B cell (primary cell): Measurements from ENCODE around the gene FRMD3. TPM values are rescaled to one million over a fixed set of nuclear protein-coding genes. Genes with fewer than 3 reads are reported as not detected.
"Not testable (repeated sequence)": the region's sequence is repeated elsewhere in the genome, so short reads cannot be mapped to it uniquely, and the experiment has no call there.

Source experiments
- ATAC-seq: fragments of 200-7000 bp; cut with Tn5 transposase; one replicate; pipeline ENCODE4 v1.10.0; 2021; ENCODE audit warnings: low read depth, mild to moderate bottlenecking, moderate number of reproducible peaks, moderate library complexity
- CTCF ChIA-PET: fragments of 350-600 bp; sonication (Branson Sonifier 250); formaldehyde crosslinking; loops from one replicate; lab custom pipeline; 2021; ENCODE audit warnings: antibody characterized with exemption, inconsistent platforms; lab: Charles Lee
- POLR2A ChIA-PET: fragments of 350-600 bp; sonication (Branson Sonifier 250); formaldehyde crosslinking; loops from one replicate; lab custom pipeline; 2021; ENCODE audit warnings: antibody characterized with exemption; lab: Charles Lee
- DNase-seq: peaks from one replicate; pipeline ENCODE4 v3.0.0; 2013
- H2AFZ ChIP-seq: 2 replicates; pipeline ENCODE4 v1.6.1; 2012; ENCODE audit warnings: mild to moderate bottlenecking, low read depth, low read length; ENCODE audit not compliant: insufficient read depth, poor library complexity, severe bottlenecking
- H3K27ac ChIP-seq, 2 donors: 1 replicate in 1 of 2; 2 replicates in 1 of 2; pipeline ENCODE4 v1.5.1; 2012 to 2013; ENCODE audit warnings: low read length in 2 of 2, mild to moderate bottlenecking in 2 of 2, moderate library complexity in 1 of 2
- H3K27me3 ChIP-seq, 4 experiments: fragments of 200-600 bp in 1 of 4; sonication (generic) in 1 of 4; replicated peaks in 1 of 4; 1 replicate in 2 of 4; 2 replicates in 2 of 4; pipeline versions ENCODE4 v1.6.1 to v1.7.0; 2013 to 2016; ENCODE audit warnings: low read length in 3 of 4, mild to moderate bottlenecking in 2 of 4, mixed read lengths in 1 of 4, moderate library complexity in 1 of 4; ENCODE audit not compliant: insufficient read depth in 4 of 4, control insufficient read depth in 3 of 4; ENCODE audit errors: control extremely low read depth in 1 of 4
- H3K36me3 ChIP-seq, 2 experiments: replicated peaks in 1 of 2; 1 replicate in 1 of 2; 2 replicates in 1 of 2; pipeline versions ENCODE4 v1.6.1 to v1.7.1; 2013; ENCODE audit warnings: low read length in 1 of 2; ENCODE audit not compliant: insufficient read depth in 2 of 2, control insufficient read depth in 1 of 2; ENCODE audit errors: control extremely low read depth in 1 of 2, extremely low read depth in 1 of 2
- H3K4me1 ChIP-seq, 2 donors: fragments of 200-600 bp in 1 of 2; sonication (generic) in 1 of 2; 1 replicate in 1 of 2; 2 replicates in 1 of 2; pipeline versions ENCODE4 v1.5.1 to v1.6.1; 2013 to 2017; ENCODE audit warnings: low read length in 2 of 2; ENCODE audit not compliant: control insufficient read depth in 2 of 2, insufficient read depth in 2 of 2
- H3K4me2 ChIP-seq: replicated peaks from 2 replicates; pipeline ENCODE3; 2012; ENCODE audit warnings: mild to moderate bottlenecking, low read depth, low read length; ENCODE audit not compliant: poor library complexity, severe bottlenecking
- H3K4me3 ChIP-seq, 5 experiments: fragments of 200-600 bp in 1 of 5; sonication (generic) in 1 of 5; 1 replicate in 3 of 5; 2 replicates in 2 of 5; pipeline versions ENCODE4 v1.5.1 to v1.7.0; 2011 to 2016; ENCODE audit warnings: low read length in 4 of 5, mild to moderate bottlenecking in 4 of 5, low read depth in 2 of 5, control low read depth in 1 of 5, moderate library complexity in 1 of 5; ENCODE audit not compliant: insufficient read depth in 1 of 5; ENCODE audit errors: control extremely low read depth in 1 of 5, extremely low read depth in 1 of 5
- H3K79me2 ChIP-seq: fragments of 200-600 bp; sonication (generic); one replicate; pipeline ENCODE4 v1.6.0; 2016; ENCODE audit warnings: low read length; ENCODE audit not compliant: control insufficient read depth, insufficient read depth
- H3K9ac ChIP-seq: fragments of 200-600 bp; sonication (generic); 2 replicates; pipeline ENCODE4 v1.6.1; 2017; ENCODE audit warnings: mild to moderate bottlenecking, low read length, moderate library complexity
- H3K9me3 ChIP-seq, 3 donors: one replicate each; pipeline versions ENCODE4 v1.6.1 to v1.7.1; 2013; ENCODE audit warnings: low read length in 2 of 3; ENCODE audit not compliant: control insufficient read depth in 2 of 3, insufficient read depth in 1 of 3; ENCODE audit errors: control extremely low read depth in 1 of 3
- H4K20me1 ChIP-seq: 2 replicates; pipeline ENCODE4 v1.6.0; 2012; ENCODE audit warnings: mild to moderate bottlenecking, low read length; ENCODE audit not compliant: insufficient read depth, control insufficient read depth, poor library complexity, severe bottlenecking
- H3K27ac Mint-ChIP-seq: one replicate; pipeline ENCODE4 v1.8.0; 2021; ENCODE audit warnings: mixed read lengths
- H3K27me3 Mint-ChIP-seq: one replicate; pipeline ENCODE4 v1.8.0; 2021; ENCODE audit warnings: mixed read lengths
- H3K4me1 Mint-ChIP-seq: one replicate; pipeline ENCODE4 v1.8.0; 2021; ENCODE audit warnings: mixed read lengths
- H3K4me3 Mint-ChIP-seq: one replicate; pipeline ENCODE4 v1.8.0; 2021; ENCODE audit warnings: mixed read lengths
- H3K9me3 Mint-ChIP-seq: one replicate; pipeline ENCODE4 v1.8.0; 2022; ENCODE audit warnings: mixed read lengths; ENCODE audit not compliant: insufficient read depth
- CTCF ChIP-seq: fragments of 200-600 bp; IDR thresholded peaks from one replicate; pipeline ENCODE4 v1.8.0; 2022; ENCODE audit warnings: antibody characterized with exemption, mild to moderate bottlenecking
- EZH2 ChIP-seq: IDR thresholded peaks from 2 replicates; pipeline ENCODE4 v1.6.1; 2012; ENCODE audit warnings: borderline replicate concordance, low read depth, mild to moderate bottlenecking, moderate library complexity, low read length; ENCODE audit not compliant: insufficient read depth, poor library complexity, severe bottlenecking
- WGBS: methylation state at CpG from one replicate; pipeline ENCODE4 v1.1.5; 2013; ENCODE audit warnings: missing lambda C conversion rate; ENCODE audit not compliant: insufficient coverage; 5-methylcytosine and 5-hydroxymethylcytosine counted together
- intact Hi-C: fragments of 100-400 bp; cut with micrococcal nuclease; formaldehyde crosslinking; loops from one replicate; pipeline ENCODE4 v1.10.0; 2022
- polyA plus RNA-seq: library from polyadenylated mRNA; depleted of rRNA; stranded (reverse); fragments of >200 nt; gene quantifications from 2 replicates; pipeline ENCODE4 v1.2.3, GENCODE V29; 2012
- total RNA-seq, 2 donors: library from RNA; stranded (reverse); fragments of 120-200 nt in 1 of 2; gene quantifications; 1 replicate in 1 of 2; 2 replicates in 1 of 2; pipeline versions ENCODE4 v1.2.3 to v1.2.4, GENCODE V29; 2013 to 2022

FRMD3 gene
- total and polyA plus RNA-seq, 2 donors (not counting 1 experiment from before 2014, with no cell fraction given) = 0.37 to 0.49 TPM

- no peak for TF ChIP-seq CTCF
- no peak for TF ChIP-seq EZH2
- no peaks in the 10 kb centered on the region for H3K36me3 ChIP-seq
- WGBS = no CpG with 5 or more reads among the region's 3 CpGs
- no peaks in the 10 kb centered on the region for H3K4me1 Mint-ChIP-seq
- no peak overlapping the region for H3K27ac ChIP-seq
- intact Hi-C loops = no loop called here
- H3K9me3 Mint-ChIP-seq = no peaks in the 10 kb centered on the region
- H2AFZ ChIP-seq = no peak overlapping the region
- H3K4me2 ChIP-seq = no peak overlapping the region
- H4K20me1 ChIP-seq = no peaks in the 10 kb centered on the region
- no peaks in the 10 kb centered on the region for H3K4me1 ChIP-seq
- CTCF ChIA-PET = no interaction called here
- no peak overlapping the region for H3K9ac ChIP-seq
- H3K79me2 ChIP-seq = no peaks in the 10 kb centered on the region
- no peaks in the 10 kb centered on the region for H3K27me3 Mint-ChIP-seq
- DNase-seq (no peak), ATAC-seq (no peak)
- H3K4me3 Mint-ChIP-seq = no peak overlapping the region
- no peak overlapping the region for H3K27ac Mint-ChIP-seq
- no peaks in the 10 kb centered on the region for H3K27me3 ChIP-seq
- POLR2A ChIA-PET = no interaction called here
- no peak overlapping the region for H3K4me3 ChIP-seq
- H3K9me3 ChIP-seq = no peaks in the 10 kb centered on the region
These were observed 179.2 kb downstream of the FRMD3 start for GRCh38 chr9:83359039-83359438.

GRCh38 chr9:83358493-83358892, 179.7 kb downstream of the FRMD3 start:
- CTCF ChIA-PET, H3K9ac ChIP-seq, H3K4me1 Mint-ChIP-seq: not testable (repeated sequence)

More at GRCh38 chr9:83358493-83358892, 179.7 kb downstream of the FRMD3 start:
- DNase-seq, H3K9me3 Mint-ChIP-seq, H3K9me3 ChIP-seq, H3K79me2 ChIP-seq, H3K27ac ChIP-seq, H3K4me2 ChIP-seq, H3K27me3 Mint-ChIP-seq, H3K36me3 ChIP-seq, H3K27ac Mint-ChIP-seq, intact Hi-C loops, H2AFZ ChIP-seq, H3K4me3 ChIP-seq, POLR2A ChIA-PET, ATAC-seq, H3K4me1 ChIP-seq, H4K20me1 ChIP-seq, H3K27me3 ChIP-seq, H3K4me3 Mint-ChIP-seq: not testable (repeated sequence)
- no CpG with 5 or more reads among the region's 4 CpGs for WGBS
